ENCODE results near the gene PAXX. TPM values are rescaled to one million over a fixed set of nuclear protein-coding genes. Genes with fewer than 3 reads are reported as not detected.

Gene PAXX
- total RNA-seq, 3 donors from 2014 or later (not counting 1 experiment from before 2014, with no cell fraction given), result 161 to 188 (median 161) TPM

- peaks cover 61% of the 10 kb centered on the region for H3K4me1 ChIP-seq (ENCODE audit: control insufficient read depth, insufficient read depth, low read length)
- Mint-ChIP-seq H3K27ac (no peak overlapping the region), H3K27me3 (ENCODE audit: low read depth in 2 of 2) (no peaks in the 10 kb centered on the region), H3K4me1 (peaks cover 17 to 52% of the 10 kb centered on the region in 2 donors), H3K9me3 (no peaks in the 10 kb centered on the region), H3K36me3 (no peaks in the 10 kb centered on the region), H3K4me3 (no peak overlapping the region)
- no peak overlapping the region for H3K27ac ChIP-seq (ENCODE audit: low read length)
- intact Hi-C loops (cut with micrococcal nuclease), result no loop called here
- TF ChIP-seq, protein P1, sequence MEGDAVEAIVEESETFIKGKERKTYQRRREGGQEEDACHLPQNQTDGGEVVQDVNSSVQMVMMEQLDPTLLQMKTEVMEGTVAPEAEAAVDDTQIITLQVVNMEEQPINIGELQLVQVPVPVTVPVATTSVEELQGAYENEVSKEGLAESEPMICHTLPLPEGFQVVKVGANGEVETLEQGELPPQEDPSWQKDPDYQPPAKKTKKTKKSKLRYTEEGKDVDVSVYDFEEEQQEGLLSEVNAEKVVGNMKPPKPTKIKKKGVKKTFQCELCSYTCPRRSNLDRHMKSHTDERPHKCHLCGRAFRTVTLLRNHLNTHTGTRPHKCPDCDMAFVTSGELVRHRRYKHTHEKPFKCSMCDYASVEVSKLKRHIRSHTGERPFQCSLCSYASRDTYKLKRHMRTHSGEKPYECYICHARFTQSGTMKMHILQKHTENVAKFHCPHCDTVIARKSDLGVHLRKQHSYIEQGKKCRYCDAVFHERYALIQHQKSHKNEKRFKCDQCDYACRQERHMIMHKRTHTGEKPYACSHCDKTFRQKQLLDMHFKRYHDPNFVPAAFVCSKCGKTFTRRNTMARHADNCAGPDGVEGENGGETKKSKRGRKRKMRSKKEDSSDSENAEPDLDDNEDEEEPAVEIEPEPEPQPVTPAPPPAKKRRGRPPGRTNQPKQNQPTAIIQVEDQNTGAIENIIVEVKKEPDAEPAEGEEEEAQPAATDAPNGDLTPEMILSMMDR (IDR thresholded peaks at IDR 0.05), result no peak
- DNase-seq, result peak in 1 of 2 donors; percentile 40
- no peaks in the 10 kb centered on the region for H3K27me3 ChIP-seq (ENCODE audit: control insufficient read depth, insufficient read depth, low read length)
- H3K9me3 ChIP-seq (ENCODE audit: control insufficient read depth, insufficient read depth, low read length), result no peaks in the 10 kb centered on the region
- WGBS (ENCODE audit: insufficient coverage), result 71% methylated on average over 21 of the region's 21 CpGs
- ATAC-seq, result no peak
- H3K36me3 ChIP-seq (ENCODE audit: control insufficient read depth, insufficient read depth, low read length), result peaks cover 10% of the 10 kb centered on the region
- no peak overlapping the region for H3K4me3 ChIP-seq (ENCODE audit: low read length)
These were observed 33.3 kb downstream of the PAXX start for GRCh38 chr9:137025517-137025966.

GRCh38 chr9:137026384-137026783, 34.2 kb downstream of the PAXX start:
- Histone ChIP-seq H3K9me3 (ENCODE audit: control insufficient read depth, insufficient read depth, low read length) (no peaks in the 10 kb centered on the region), H3K27me3 (ENCODE audit: control insufficient read depth, insufficient read depth, low read length) (no peaks in the 10 kb centered on the region), H3K4me1 (ENCODE audit: control insufficient read depth, insufficient read depth, low read length) (peaks cover 69% of the 10 kb centered on the region), H3K27ac (ENCODE audit: low read length) (no peak overlapping the region), H3K36me3 (ENCODE audit: control insufficient read depth, insufficient read depth, low read length) (peaks cover 4% of the 10 kb centered on the region), H3K4me3 (ENCODE audit: low read length) (no peak overlapping the region)
- Mint-ChIP-seq H3K4me3 (peak overlapping the region; percentile 90), H3K27ac (peak overlapping the region in 1 of 2 donors; percentile 72), H3K27me3 (ENCODE audit: low read depth in 2 of 2) (no peaks in the 10 kb centered on the region), H3K4me1 (peaks cover 22 to 58% of the 10 kb centered on the region in 2 donors), H3K36me3 (no peaks in the 10 kb centered on the region), H3K9me3 (no peaks in the 10 kb centered on the region)
- DNase-seq, result no peak
- TF ChIP-seq, protein P1 (IDR thresholded peaks at IDR 0.05), result no peak
- no peak for ATAC-seq
- 82% methylated on average over 2 of the region's 2 CpGs for WGBS (ENCODE audit: insufficient coverage)
- intact Hi-C loops (cut with micrococcal nuclease), result no loop called here

DNA sequence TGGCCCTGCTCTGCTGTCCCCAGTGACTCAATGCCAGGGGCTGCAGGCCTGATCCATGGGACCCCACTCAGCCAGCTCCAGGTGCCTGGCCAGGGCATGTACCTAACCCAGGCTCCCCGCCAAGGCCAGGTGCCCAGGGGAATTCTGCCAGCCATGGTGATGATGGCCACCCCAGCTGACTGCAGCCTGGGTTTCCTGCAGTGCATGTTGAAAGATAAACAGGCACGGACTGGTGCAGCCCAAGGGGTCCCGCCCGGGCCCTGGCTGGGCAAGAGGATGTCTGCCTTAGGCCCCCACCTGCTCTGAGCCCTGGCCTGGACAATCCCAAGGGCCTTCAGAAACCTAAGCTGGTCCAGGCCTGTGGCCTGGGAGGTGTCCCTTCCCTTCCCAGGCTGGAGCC, 34.6 kb downstream of the PAXX start:
- H3K36me3 ChIP-seq (ENCODE audit: control insufficient read depth, insufficient read depth, low read length), result peaks cover 4% of the 10 kb centered on the region
- Mint-ChIP-seq H3K27ac (peak overlapping the region; percentile 66 to 72), H3K27me3 (ENCODE audit: low read depth in 2 of 2) (no peaks in the 10 kb centered on the region), H3K36me3 (no peaks in the 10 kb centered on the region), H3K4me1 (peaks cover 22 to 58% of the 10 kb centered on the region in 2 donors), H3K4me3 (peak overlapping the region; percentile 90), H3K9me3 (no peaks in the 10 kb centered on the region)
- no peaks in the 10 kb centered on the region for H3K9me3 ChIP-seq (ENCODE audit: control insufficient read depth, insufficient read depth, low read length)
- WGBS (ENCODE audit: insufficient coverage), result 72% methylated on average over 4 of the region's 4 CpGs
- H3K27me3 ChIP-seq (ENCODE audit: control insufficient read depth, insufficient read depth, low read length), result no peaks in the 10 kb centered on the region
- ATAC-seq (no peak), DNase-seq (peak in 1 of 2 donors; percentile 23)
- TF ChIP-seq, protein P1 (IDR thresholded peaks at IDR 0.05), result no peak
- H3K27ac ChIP-seq (ENCODE audit: low read length), result no peak overlapping the region
- intact Hi-C loops (cut with micrococcal nuclease), result no loop called here
- peak overlapping the region; percentile 38 for H3K4me3 ChIP-seq (ENCODE audit: low read length)
- peaks cover 69% of the 10 kb centered on the region for H3K4me1 ChIP-seq (ENCODE audit: control insufficient read depth, insufficient read depth, low read length)

Measured in natural killer cell (primary cell).